PC-3 (cell line): ENCODE results near the gene MBD6. TPM values are rescaled to one million over a fixed set of nuclear protein-coding genes. Genes with fewer than 3 reads are reported as not detected.

Experiments used
- ATAC-seq: fragments of 200-7000 bp; cut with Tn5 transposase; 2 replicates; pipeline ENCODE4 v1.9.1; 2020; ENCODE audit warnings: mild to moderate bottlenecking, moderate library complexity
- BruUV-seq: library from RNA; stranded (reverse); fragments of 400-500 nt; replicated peaks from 2 replicates; lab custom pipeline; 2021; lab: Mats Ljungman, UMichigan
- CTCF ChIA-PET: fragments of 300-600 bp; sonication (Branson Sonifier 250); formaldehyde crosslinking; loops from one replicate; lab custom pipeline; 2022; ENCODE audit warnings: antibody characterized with exemption; lab: Charles Lee
- POLR2A ChIA-PET: fragments of 300-600 bp; sonication (Branson Sonifier 250); formaldehyde crosslinking; loops from one replicate; lab custom pipeline; 2022; ENCODE audit warnings: antibody characterized with exemption; ENCODE audit not compliant: unreplicated experiment; lab: Charles Lee
- DNase-seq: peaks from one replicate; pipeline ENCODE4 v3.0.0-alpha.2; 2015
- H2AFZ ChIP-seq: fragments of 300-600 bp; sonication (generic); 2 replicates; pipeline ENCODE4 v1.6.0; 2016; ENCODE audit warnings: antibody characterized with exemption, low read length
- H3F3A ChIP-seq: fragments of 300-600 bp; sonication (generic); one replicate; pipeline ENCODE4 v1.6.0; 2017; ENCODE audit warnings: antibody characterized with exemption, low read length, control low read depth, mild to moderate bottlenecking; ENCODE audit not compliant: unreplicated experiment
- H3K27ac ChIP-seq: fragments of 300-600 bp; sonication (generic); 2 replicates; pipeline ENCODE4 v1.5.1; 2016; ENCODE audit warnings: mild to moderate bottlenecking, low read length
- H3K27me3 ChIP-seq: fragments of 300-600 bp; sonication (generic); 2 replicates; pipeline ENCODE4 v1.6.1; 2016; ENCODE audit warnings: low read length, mixed read lengths
- H3K36me3 ChIP-seq: fragments of 300-600 bp; sonication (generic); 2 replicates; pipeline ENCODE4 v1.6.1; 2016; ENCODE audit warnings: low read depth, mixed run types, low read length, mixed read lengths
- H3K4me1 ChIP-seq: fragments of 300-600 bp; sonication (generic); 2 replicates; pipeline ENCODE4 v1.5.1; 2016; ENCODE audit warnings: low read length; ENCODE audit not compliant: insufficient read depth
- H3K4me2 ChIP-seq: fragments of 300-600 bp; sonication (generic); 2 replicates; pipeline ENCODE4 v1.6.0; 2016; ENCODE audit warnings: low read length
- H3K4me3 ChIP-seq: fragments of 300-600 bp; sonication (generic); 2 replicates; pipeline ENCODE4 v1.5.1; 2016; ENCODE audit warnings: mild to moderate bottlenecking, low read length, mixed read lengths
- H3K79me2 ChIP-seq: fragments of 300-600 bp; sonication (generic); 2 replicates; pipeline ENCODE4 v1.6.1; 2017; ENCODE audit warnings: low read length, mixed read lengths
- H3K9ac ChIP-seq: fragments of 300-600 bp; sonication (generic); 2 replicates; pipeline ENCODE4 v1.6.0; 2016; ENCODE audit warnings: mild to moderate bottlenecking, low read length
- H3K9me2 ChIP-seq: fragments of 300-600 bp; sonication (generic); replicated peaks from 2 replicates; pipeline ENCODE4 v1.6.1; 2016; ENCODE audit warnings: mixed run types, low read length, mixed read lengths
- H3K9me3 ChIP-seq: fragments of 300-600 bp; sonication (generic); 2 replicates; pipeline ENCODE4 v1.6.1; 2016; ENCODE audit warnings: low read length, mixed read lengths
- H4K20me1 ChIP-seq: fragments of 300-600 bp; sonication (generic); 2 replicates; pipeline ENCODE4 v1.6.1; 2016; ENCODE audit warnings: low read length, mixed read lengths
- CTCF ChIP-seq: fragments of 300-600 bp; sonication (generic); conservative IDR thresholded peaks from 2 replicates; pipeline ENCODE4 v1.5.1; 2017; ENCODE audit warnings: antibody characterized with exemption, low read depth, mild to moderate bottlenecking, low read length
- EZH2 ChIP-seq: fragments of 300-600 bp; sonication (generic); IDR thresholded peaks from one replicate; pipeline ENCODE4 v1.6.1; 2017; ENCODE audit warnings: antibody characterized with exemption, mild to moderate bottlenecking, low read length; ENCODE audit not compliant: unreplicated experiment
- EZH2phosphoT487 ChIP-seq: fragments of 300-600 bp; sonication (generic); IDR thresholded peaks from 2 replicates; pipeline ENCODE4 v1.6.1; 2018; ENCODE audit warnings: mild to moderate bottlenecking, antibody characterized with exemption, low read length, borderline replicate concordance
- intact Hi-C: fragments of 100-400 bp; cut with micrococcal nuclease; formaldehyde crosslinking; loops from 2 replicates; pipeline ENCODE4 v1.9.0; 2023
- total RNA-seq: library from RNA; depleted of rRNA; stranded (reverse); fragments of >200 nt; gene quantifications from 2 replicates; pipeline ENCODE4 v1.2.3, GENCODE V29; 2014

The MBD6 gene
- total RNA-seq, 1 experiment from 2014 or later, result 13.2 TPM

GRCh38 chr12:57522887-57523705 lies 472 bp downstream of the MBD6 start:
- peaks cover 26% of the 10 kb centered on the region for H3K36me3 ChIP-seq
- H3K4me2 ChIP-seq, result peak overlapping the region; percentile 87
- H3K27me3 ChIP-seq, result no peaks in the 10 kb centered on the region
- no peak overlapping the region for H2AFZ ChIP-seq
- H3K4me1 ChIP-seq, result peaks cover 39% of the 10 kb centered on the region
- TF ChIP-seq EZH2, result no peak
- TF ChIP-seq CTCF, result no peak
- TF ChIP-seq EZH2phosphoT487, result no peak
- ChIA-PET POLR2A (no interaction called here), CTCF (interaction anchor here (0.6 kb wide), 1 partner anchor 214 kb away, joined by 12 read pairs; no protein-coding TSS in a partner anchor)
- peak overlapping the region; percentile 75 for H3K9ac ChIP-seq
- no peaks in the 10 kb centered on the region for H3K9me2 ChIP-seq
- H3F3A ChIP-seq, result no peaks in the 10 kb centered on the region
- ATAC-seq, result peak; percentile 1
- H3K4me3 ChIP-seq, result peak overlapping the region; percentile 71
- intact Hi-C loops, result no loop called here
- H3K79me2 ChIP-seq, result peaks cover 47% of the 10 kb centered on the region
- peak; percentile 46 for DNase-seq
- BruUV-seq, result TSS peak; percentile 30
- H4K20me1 ChIP-seq, result peaks cover 21% of the 10 kb centered on the region
- no peaks in the 10 kb centered on the region for H3K9me3 ChIP-seq
- H3K27ac ChIP-seq, result peak overlapping the region; percentile 77

GRCh38 chr12:57523706-57524614 lies 1.3 kb downstream of the MBD6 start:
- no peak for TF ChIP-seq CTCF
- TF ChIP-seq EZH2phosphoT487, result no peak
- no peak for TF ChIP-seq EZH2
- H3K27me3 ChIP-seq, result no peaks in the 10 kb centered on the region
- H4K20me1 ChIP-seq, result peaks cover 12% of the 10 kb centered on the region
- H3K79me2 ChIP-seq, result peaks cover 38% of the 10 kb centered on the region
- H3K4me3 ChIP-seq, result peak overlapping the region; percentile 71
- intact Hi-C loops, result no loop called here
- H3K4me1 ChIP-seq, result peaks cover 37% of the 10 kb centered on the region
- peak overlapping the region; percentile 4; the same call in 1 of the 2 replicates for H3K27ac ChIP-seq
- H3K9me3 ChIP-seq, result no peaks in the 10 kb centered on the region
- H3K36me3 ChIP-seq, result peaks cover 26% of the 10 kb centered on the region
- peak overlapping the region; percentile 50 for H3K9ac ChIP-seq
- ATAC-seq, result no peak
- H3K4me2 ChIP-seq, result peak overlapping the region; percentile 87
- H3K9me2 ChIP-seq, result no peaks in the 10 kb centered on the region
- no peak for DNase-seq
- BruUV-seq, result no TSS peak
- no peak overlapping the region for H2AFZ ChIP-seq
- POLR2A ChIA-PET, result no interaction called here
- H3F3A ChIP-seq, result no peaks in the 10 kb centered on the region
- CTCF ChIA-PET, result interaction anchor here (0.6 to 1.0 kb wide), 2 partner anchors 203 to 213 kb away, joined by 3 to 12 read pairs; no protein-coding TSS in a partner anchor
